GM12873 (cell line): ENCODE data around the gene B3GNT7.

Experiments used
- TF ChIP-seq, protein P1 (sequence below): IDR thresholded peaks from 2 replicates; pipeline ENCODE4 v1.5.1; 2012; ENCODE audit warnings: low read depth, mild to moderate bottlenecking, moderate library complexity, low read length, control low read depth; ENCODE audit not compliant: insufficient read depth; ENCODE audit errors: missing control alignments

B3GNT7 gene

GRCh38 chr2:231405601-231406367, 10.3 kb downstream of the B3GNT7 start:
- TF ChIP-seq, protein P1, sequence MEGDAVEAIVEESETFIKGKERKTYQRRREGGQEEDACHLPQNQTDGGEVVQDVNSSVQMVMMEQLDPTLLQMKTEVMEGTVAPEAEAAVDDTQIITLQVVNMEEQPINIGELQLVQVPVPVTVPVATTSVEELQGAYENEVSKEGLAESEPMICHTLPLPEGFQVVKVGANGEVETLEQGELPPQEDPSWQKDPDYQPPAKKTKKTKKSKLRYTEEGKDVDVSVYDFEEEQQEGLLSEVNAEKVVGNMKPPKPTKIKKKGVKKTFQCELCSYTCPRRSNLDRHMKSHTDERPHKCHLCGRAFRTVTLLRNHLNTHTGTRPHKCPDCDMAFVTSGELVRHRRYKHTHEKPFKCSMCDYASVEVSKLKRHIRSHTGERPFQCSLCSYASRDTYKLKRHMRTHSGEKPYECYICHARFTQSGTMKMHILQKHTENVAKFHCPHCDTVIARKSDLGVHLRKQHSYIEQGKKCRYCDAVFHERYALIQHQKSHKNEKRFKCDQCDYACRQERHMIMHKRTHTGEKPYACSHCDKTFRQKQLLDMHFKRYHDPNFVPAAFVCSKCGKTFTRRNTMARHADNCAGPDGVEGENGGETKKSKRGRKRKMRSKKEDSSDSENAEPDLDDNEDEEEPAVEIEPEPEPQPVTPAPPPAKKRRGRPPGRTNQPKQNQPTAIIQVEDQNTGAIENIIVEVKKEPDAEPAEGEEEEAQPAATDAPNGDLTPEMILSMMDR = peak; percentile 51

DNA sequence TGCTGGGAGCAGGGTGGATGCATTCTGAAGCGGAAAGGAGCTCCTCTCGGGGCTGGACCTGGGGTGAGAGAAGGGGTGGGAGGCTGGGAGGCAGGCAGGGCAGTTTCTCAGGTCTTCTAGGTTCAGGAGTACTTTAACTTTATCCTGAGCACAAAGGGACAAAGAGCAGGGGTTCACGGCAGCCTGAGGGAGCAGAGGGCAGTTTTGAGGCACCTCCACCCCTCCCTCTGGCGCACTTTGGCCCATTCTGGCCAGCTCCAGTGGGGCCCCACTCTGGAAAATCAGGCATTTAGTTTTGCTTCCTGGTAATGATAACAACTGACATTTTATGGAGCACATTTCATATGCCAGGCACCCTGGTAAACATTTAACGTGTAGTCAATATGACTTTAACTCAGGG, 14.3 kb downstream of the B3GNT7 start:
- TF ChIP-seq, protein P1 = no peak

DNA sequence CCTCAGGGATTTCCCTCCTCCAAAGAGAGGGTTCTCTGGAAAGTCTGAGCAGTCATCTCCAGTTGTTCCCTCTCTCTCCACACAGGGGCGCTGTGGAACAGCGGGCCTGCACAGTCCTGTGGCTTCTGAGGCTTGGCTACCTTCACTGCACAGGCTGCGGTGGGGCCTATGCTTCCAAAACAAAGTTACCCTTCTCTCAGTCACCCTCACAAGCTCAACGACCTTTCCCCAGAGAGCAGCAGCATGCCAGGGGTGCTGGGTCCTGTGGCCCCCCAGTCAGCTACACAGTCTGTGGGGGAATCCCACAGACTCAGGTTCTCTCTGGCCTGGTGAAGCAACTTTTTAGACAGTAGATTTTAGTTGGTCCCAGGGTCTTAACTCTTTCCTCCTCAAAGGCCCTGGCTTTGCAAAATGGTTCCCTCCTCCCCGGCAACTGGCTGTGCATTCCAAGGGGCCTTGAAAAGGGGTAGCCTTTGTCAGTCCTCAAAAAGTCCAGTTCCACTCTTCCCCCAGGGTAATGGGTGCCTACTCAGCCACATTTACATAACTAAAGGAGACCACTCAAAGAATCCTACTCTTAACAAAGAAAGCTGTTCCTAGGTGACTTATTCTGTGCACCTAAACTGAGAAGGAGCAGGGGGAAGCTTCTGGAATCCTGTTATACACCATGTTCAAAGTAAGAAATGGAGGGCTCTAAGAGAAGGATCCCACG, 14.9 kb downstream of the B3GNT7 start:
- TF ChIP-seq, protein P1 = peak; percentile 62

GRCh38 chr2:231411237-231411636, 15.7 kb downstream of the B3GNT7 start:
- TF ChIP-seq, protein P1 = no peak

- TF ChIP-seq, protein P1 = peak; percentile 96
Observed at GRCh38 chr2:231411831-231412617, 16.5 kb downstream of the B3GNT7 start.

DNA sequence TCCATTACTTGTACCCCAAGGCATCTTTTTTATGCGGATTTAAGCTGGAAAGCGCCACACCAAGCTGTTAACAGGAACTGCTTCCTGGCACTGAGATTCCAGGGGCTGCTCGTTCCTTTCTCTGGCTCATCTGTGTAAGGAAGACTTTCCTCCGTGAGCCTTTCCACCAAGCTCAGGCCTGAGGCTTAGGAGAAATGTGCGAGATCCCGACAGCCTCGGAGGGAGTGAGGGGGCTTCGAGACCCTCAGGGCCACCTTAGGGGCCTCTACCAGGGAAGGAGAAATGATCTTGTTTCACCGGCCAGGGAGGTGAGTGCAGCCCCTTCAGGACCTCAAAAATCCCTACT, 17.1 kb downstream of the B3GNT7 start:
- TF ChIP-seq, protein P1 = no peak

DNA sequence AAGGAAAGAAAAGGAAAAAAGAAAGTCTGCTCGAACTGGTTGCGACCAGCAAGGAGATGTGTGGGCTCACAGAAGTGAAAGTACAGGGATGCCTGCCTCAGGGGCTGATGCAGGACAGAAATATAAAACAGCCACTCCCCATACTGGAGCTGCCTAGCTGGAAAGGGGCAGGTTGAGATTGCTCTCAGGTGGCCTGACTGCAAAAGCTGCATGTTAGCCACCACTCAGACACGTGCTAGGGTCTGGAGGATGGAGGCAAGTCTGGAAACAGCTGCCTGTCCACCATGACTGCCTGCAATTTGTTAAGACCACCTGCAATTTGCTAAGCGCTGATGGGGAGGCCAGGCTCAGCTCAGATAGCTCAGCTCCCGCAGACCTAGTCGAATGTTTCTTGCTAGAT, 17.9 kb downstream of the B3GNT7 start:
- TF ChIP-seq, protein P1 = no peak
